ENCODE results near the gene DSPP.

DNA sequence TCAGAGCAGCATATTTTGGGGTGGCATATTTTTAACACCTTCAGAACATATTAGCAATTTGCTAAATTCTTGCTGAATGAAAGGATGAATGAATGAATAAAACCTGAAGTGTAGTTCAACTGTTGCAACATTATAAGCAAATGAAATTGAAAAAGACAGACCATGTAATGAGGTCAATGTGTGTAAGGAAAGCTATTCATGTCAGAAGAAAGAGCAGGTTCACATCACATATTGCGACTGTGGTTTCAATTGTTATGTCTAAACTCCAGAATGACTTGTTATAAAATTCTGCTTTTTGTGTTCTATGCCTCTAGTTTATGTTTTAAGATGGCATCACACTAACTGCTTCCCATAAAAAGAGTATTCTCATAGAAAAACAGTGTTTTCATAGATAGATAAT lies 32.9 kb upstream of the DSPP start:
- TF ChIP-seq EZH2 (IDR thresholded peaks at IDR 0.05; ENCODE audit: insufficient read depth, poor library complexity, severe bottlenecking) = no peak
- TF ChIP-seq EZH2phosphoT487 (IDR thresholded peaks at IDR 0.05; ENCODE audit: insufficient read depth, low read depth) = no peak
